Mesenchymal stem cell (in vitro differentiated cells and primary cell): ENCODE results near the gene SGTA.
"Not testable (repeated sequence)": the region's sequence is repeated elsewhere in the genome, so short reads cannot be mapped to it uniquely, and the experiment has no call there.

Source experiments
- DNase-seq: peaks from one replicate; pipeline ENCODE4 v3.0.0-alpha.2; 2013
- H2AFZ ChIP-seq: one replicate; pipeline ENCODE4 v1.6.1; 2013; ENCODE audit warnings: low read depth, mild to moderate bottlenecking, control low read depth, inconsistent platforms, low read length, moderate library complexity
- H2AK5ac ChIP-seq: 2 replicates; pipeline ENCODE4 v1.6.1; 2013; ENCODE audit warnings: low read length, moderate library complexity, mild to moderate bottlenecking, inconsistent platforms; ENCODE audit not compliant: severe bottlenecking
- H2BK120ac ChIP-seq: one replicate; pipeline ENCODE4 v1.6.1; 2013; ENCODE audit warnings: low read depth, mild to moderate bottlenecking, inconsistent platforms, low read length, moderate library complexity
- H2BK12ac ChIP-seq, 2 experiments: one replicate each; pipeline ENCODE4 v1.6.1; 2013; ENCODE audit warnings: inconsistent platforms in 2 of 2, low read length in 2 of 2, mild to moderate bottlenecking in 2 of 2, moderate library complexity in 2 of 2, control low read depth in 1 of 2
- H2BK15ac ChIP-seq: one replicate; pipeline ENCODE4 v1.6.1; 2013; ENCODE audit warnings: mild to moderate bottlenecking, low read depth, inconsistent platforms; ENCODE audit not compliant: poor library complexity, severe bottlenecking
- H2BK5ac ChIP-seq: 2 replicates; pipeline ENCODE4 v1.6.1; 2013; ENCODE audit warnings: low read depth, mild to moderate bottlenecking, low read length, control low read depth, inconsistent platforms; ENCODE audit not compliant: poor library complexity, severe bottlenecking
- H3K14ac ChIP-seq, 2 experiments: one replicate each; pipeline ENCODE4 v1.6.1; 2013; ENCODE audit warnings: inconsistent platforms in 2 of 2, low read length in 2 of 2, control low read depth in 1 of 2, mild to moderate bottlenecking in 1 of 2, moderate library complexity in 1 of 2
- H3K18ac ChIP-seq, 2 experiments: one replicate each; pipeline ENCODE4 v1.6.1; 2013; ENCODE audit warnings: inconsistent platforms in 2 of 2, low read length in 2 of 2, control low read depth in 1 of 2, low read depth in 1 of 2, mild to moderate bottlenecking in 1 of 2
- H3K23ac ChIP-seq, 2 experiments: one replicate each; pipeline ENCODE4 v1.6.1; 2013; ENCODE audit warnings: inconsistent platforms in 2 of 2, low read length in 2 of 2, mild to moderate bottlenecking in 2 of 2, moderate library complexity in 2 of 2, control low read depth in 1 of 2
- H3K27ac ChIP-seq: 2 replicates; pipeline ENCODE4 v1.5.1; 2013; ENCODE audit warnings: mild to moderate bottlenecking, moderate library complexity, low read length, control low read depth, inconsistent platforms; ENCODE audit not compliant: poor library complexity, severe bottlenecking
- H3K27me3 ChIP-seq, 2 experiments: 2 replicates each; pipeline versions ENCODE4 v1.6.1 to v1.7.0; 2013; ENCODE audit warnings: low read length in 2 of 2, mild to moderate bottlenecking in 2 of 2, moderate library complexity in 2 of 2, control low read depth in 1 of 2, inconsistent platforms in 1 of 2; ENCODE audit not compliant: control insufficient read depth in 1 of 2, insufficient read depth in 1 of 2
- H3K36me3 ChIP-seq, 2 experiments: 2 replicates each; pipeline versions ENCODE4 v1.6.1 to v1.7.0; 2013; ENCODE audit warnings: low read length in 2 of 2, control low read depth in 1 of 2, inconsistent platforms in 1 of 2, low read depth in 1 of 2, mild to moderate bottlenecking in 1 of 2; ENCODE audit not compliant: insufficient read depth in 2 of 2, control insufficient read depth in 1 of 2
- H3K4ac ChIP-seq, 2 experiments: one replicate each; pipeline ENCODE4 v1.6.1; 2013; ENCODE audit warnings: inconsistent platforms in 2 of 2, low read length in 2 of 2, mild to moderate bottlenecking in 2 of 2, moderate library complexity in 2 of 2, control low read depth in 1 of 2, low read depth in 1 of 2
- H3K4me1 ChIP-seq: 2 replicates; pipeline ENCODE4 v1.6.1; 2013; ENCODE audit warnings: low read depth, low read length, control low read depth; ENCODE audit not compliant: control insufficient read depth, insufficient read depth
- H3K4me2 ChIP-seq: 2 replicates; pipeline ENCODE4 v1.6.1; 2013; ENCODE audit warnings: low read length, mild to moderate bottlenecking, inconsistent platforms; ENCODE audit not compliant: poor library complexity, severe bottlenecking
- H3K4me3 ChIP-seq, 2 experiments: 2 replicates each; pipeline versions ENCODE4 v1.5.1 to v1.7.0; 2013; ENCODE audit warnings: low read length in 2 of 2, mild to moderate bottlenecking in 2 of 2, control low read depth in 1 of 2, low read depth in 1 of 2; ENCODE audit not compliant: insufficient read depth in 1 of 2
- H3K79me1 ChIP-seq: replicated peaks from 2 replicates; pipeline ENCODE4 v1.6.1; 2013; ENCODE audit warnings: mild to moderate bottlenecking, control low read depth, low read length, inconsistent platforms; ENCODE audit not compliant: poor library complexity, severe bottlenecking
- H3K9ac ChIP-seq: 2 replicates; pipeline ENCODE4 v1.7.0; 2013; ENCODE audit warnings: mild to moderate bottlenecking, low read length, moderate library complexity
- H3K9me3 ChIP-seq: 2 replicates; pipeline ENCODE4 v1.7.0; 2013; ENCODE audit warnings: mild to moderate bottlenecking, low read length; ENCODE audit not compliant: control insufficient read depth
- H4K8ac ChIP-seq: one replicate; pipeline ENCODE4 v1.6.1; 2013; ENCODE audit warnings: inconsistent platforms, mild to moderate bottlenecking, low read length, moderate library complexity
- H4K91ac ChIP-seq: one replicate; pipeline ENCODE4 v1.6.1; 2013; ENCODE audit warnings: mild to moderate bottlenecking, low read length, inconsistent platforms
- WGBS: methylation state at CpG from one replicate; pipeline ENCODE4 v1.1.7; 2013; ENCODE audit warnings: mixed read lengths; 5-methylcytosine and 5-hydroxymethylcytosine counted together

The SGTA gene

DNA sequence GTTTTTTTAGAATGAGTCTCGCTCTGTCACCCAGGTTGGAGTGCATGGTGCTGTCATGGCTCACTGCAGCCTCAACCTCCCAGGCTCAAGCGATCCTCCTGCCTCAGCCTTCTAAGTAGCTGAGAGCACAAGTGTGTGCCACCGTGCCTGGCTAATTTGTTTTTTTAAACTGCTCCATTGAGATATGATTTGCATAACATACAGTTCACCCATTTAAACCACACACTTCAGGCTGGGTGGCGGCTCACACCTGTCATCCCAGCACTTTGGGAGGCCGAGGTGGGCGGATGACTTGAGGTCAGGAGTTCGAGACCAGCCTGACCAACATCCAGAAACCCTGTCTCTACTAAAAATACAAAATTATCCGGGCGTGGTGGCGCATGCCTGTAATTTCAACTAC lies 9.6 kb upstream of the SGTA start:
- peaks cover 52 to 86% of the 10 kb centered on the region in 2 experiments for H3K36me3 ChIP-seq
- H3K9me3 ChIP-seq, H2BK120ac ChIP-seq, H3K14ac ChIP-seq, H4K8ac ChIP-seq, H4K91ac ChIP-seq, H3K9ac ChIP-seq, H3K4me2 ChIP-seq, H3K4me1 ChIP-seq, H3K18ac ChIP-seq, H3K27me3 ChIP-seq, DNase-seq, H2BK5ac ChIP-seq, H2BK15ac ChIP-seq, H2BK12ac ChIP-seq, H2AFZ ChIP-seq, H2AK5ac ChIP-seq, H3K27ac ChIP-seq, H3K4ac ChIP-seq, H3K23ac ChIP-seq, H3K4me3 ChIP-seq: not testable (repeated sequence)
- 98% methylated on average over 10 of the region's 10 CpGs for WGBS
- H3K79me1 ChIP-seq, result peaks cover 59% of the 10 kb centered on the region

DNA sequence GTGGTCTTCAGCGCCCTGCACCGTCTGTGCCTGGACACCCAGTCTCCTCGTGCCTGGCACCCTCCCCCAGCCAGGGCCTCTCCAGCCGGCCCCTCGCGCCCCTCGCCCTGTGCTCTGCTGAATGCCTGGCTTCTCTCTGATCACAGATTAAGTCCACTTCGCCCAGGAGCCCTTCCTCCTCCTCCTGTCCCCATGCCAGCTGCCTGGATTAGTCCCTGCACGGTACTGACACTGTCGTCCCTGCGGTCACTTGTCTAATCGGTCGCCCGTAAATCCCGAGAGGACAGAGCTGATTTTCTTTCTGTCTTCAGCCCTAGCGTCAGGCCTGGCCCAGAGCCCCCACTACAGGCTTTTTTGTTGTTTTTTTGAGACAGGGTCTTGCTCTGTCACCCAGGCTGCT lies 8.8 kb upstream of the SGTA start:
- 94% methylated on average over 16 of the region's 16 CpGs for WGBS
- Histone ChIP-seq H2BK15ac (no peak overlapping the region), H3K4ac (no peak overlapping the region), H3K4me1 (peaks cover 5% of the 10 kb centered on the region), H3K4me2 (no peak overlapping the region), H2AK5ac (no peak overlapping the region), H4K8ac (no peak overlapping the region), H2AFZ (no peak overlapping the region), H3K27ac (no peak overlapping the region), H3K27me3 (no peaks in the 10 kb centered on the region), H3K18ac (no peak overlapping the region), H2BK5ac (no peak overlapping the region), H4K91ac (no peak overlapping the region), H3K14ac (no peak overlapping the region), H3K4me3 (no peak overlapping the region), H3K9me3 (no peaks in the 10 kb centered on the region), H3K9ac (no peak overlapping the region), H2BK120ac (no peak overlapping the region), H3K23ac (no peak overlapping the region), H3K36me3 (peaks cover 45 to 81% of the 10 kb centered on the region in 2 experiments), H2BK12ac (no peak overlapping the region), H3K79me1 (peaks cover 57% of the 10 kb centered on the region)
- DNase-seq, result no peak

DNA sequence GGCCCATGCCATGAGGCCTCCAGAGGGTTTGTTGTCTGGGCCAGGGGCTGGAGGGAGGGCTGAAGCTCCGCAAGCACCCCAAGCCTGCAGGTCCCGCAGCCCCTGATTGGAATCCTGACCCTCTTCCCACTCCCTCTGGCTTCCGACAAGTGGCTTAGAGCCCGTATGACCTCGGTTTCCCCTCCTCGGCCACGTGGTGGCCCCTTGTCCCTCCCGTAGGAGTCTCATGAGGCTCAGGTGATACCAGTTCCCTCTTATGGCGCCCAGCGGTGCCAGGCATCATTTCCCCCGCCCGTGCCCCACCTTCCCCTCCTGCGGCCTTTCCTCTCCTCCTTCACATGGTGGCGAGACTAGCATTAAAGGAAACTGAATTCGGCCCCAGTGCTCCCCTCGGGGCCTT lies 8.4 kb upstream of the SGTA start:
- no peak overlapping the region for H3K18ac ChIP-seq
- peaks cover 6% of the 10 kb centered on the region for H3K4me1 ChIP-seq
- H3K14ac ChIP-seq, result no peak overlapping the region
- H3K79me1 ChIP-seq, result peaks cover 54% of the 10 kb centered on the region
- H2AFZ ChIP-seq, result no peak overlapping the region
- H3K4ac ChIP-seq, result no peak overlapping the region
- H2BK120ac ChIP-seq, result no peak overlapping the region
- H2BK5ac ChIP-seq, result no peak overlapping the region
- no peak overlapping the region for H2AK5ac ChIP-seq
- H3K36me3 ChIP-seq, result peaks cover 42 to 77% of the 10 kb centered on the region in 2 experiments
- H4K8ac ChIP-seq, result no peak overlapping the region
- H3K27ac ChIP-seq, result no peak overlapping the region
- H3K27me3 ChIP-seq, result no peaks in the 10 kb centered on the region
- 95% methylated on average over 16 of the region's 16 CpGs for WGBS
- H3K9ac ChIP-seq, result no peak overlapping the region
- H3K9me3 ChIP-seq, result no peaks in the 10 kb centered on the region
- H2BK12ac ChIP-seq, result no peak overlapping the region
- no peak overlapping the region for H3K23ac ChIP-seq
- no peak overlapping the region for H3K4me3 ChIP-seq
- H3K4me2 ChIP-seq, result no peak overlapping the region
- H2BK15ac ChIP-seq, result no peak overlapping the region
- H4K91ac ChIP-seq, result no peak overlapping the region
- no peak for DNase-seq

DNA sequence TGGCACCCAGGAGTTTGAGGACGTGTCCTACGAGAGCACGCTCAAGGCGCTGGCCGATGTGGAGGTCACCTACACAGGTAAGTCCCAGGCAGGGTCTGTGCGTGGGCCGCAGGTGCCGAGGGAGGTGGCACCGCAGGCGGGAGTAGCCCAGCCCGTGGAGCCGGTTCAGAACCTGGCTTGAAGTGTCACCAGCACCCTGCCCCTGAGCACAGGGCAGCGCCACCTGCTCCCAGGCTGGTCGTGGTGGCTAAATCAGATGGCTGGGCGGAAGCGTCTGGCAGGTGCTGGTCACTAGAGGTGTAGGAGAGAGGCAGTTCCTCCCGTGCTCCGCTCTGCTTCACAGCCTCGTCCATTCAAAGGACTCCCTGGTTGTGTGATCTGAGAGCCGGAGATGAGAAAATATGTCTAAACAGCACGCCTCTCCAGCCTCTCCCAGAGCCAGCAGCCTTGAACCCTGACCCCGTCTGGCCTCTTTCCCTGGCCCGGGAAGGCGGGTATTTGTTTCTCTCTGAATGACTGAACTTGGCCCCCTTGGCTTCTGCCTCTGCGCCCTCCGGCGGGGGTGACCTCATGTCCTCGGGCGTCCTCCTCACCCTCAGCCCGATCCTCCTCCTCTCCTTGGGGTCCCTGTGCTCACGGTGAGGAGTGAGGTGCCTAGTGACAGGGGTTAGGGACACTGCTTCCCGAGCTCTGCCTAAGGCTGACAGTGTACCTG lies 7.6 kb upstream of the SGTA start:
- DNase-seq, result no peak
- Histone ChIP-seq H3K4me2 (no peak overlapping the region), H2BK12ac (no peak overlapping the region), H3K27me3 (no peaks in the 10 kb centered on the region), H4K91ac (peak overlapping the region; percentile 56), H3K9ac (no peak overlapping the region), H3K4me3 (no peak overlapping the region), H3K4ac (no peak overlapping the region), H3K36me3 (peaks cover 37 to 69% of the 10 kb centered on the region in 2 experiments), H2BK5ac (no peak overlapping the region), H3K4me1 (peaks cover 12% of the 10 kb centered on the region), H4K8ac (no peak overlapping the region), H3K79me1 (peaks cover 48% of the 10 kb centered on the region), H2BK120ac (no peak overlapping the region), H2AFZ (no peak overlapping the region), H3K14ac (no peak overlapping the region), H3K27ac (no peak overlapping the region), H2AK5ac (no peak overlapping the region), H3K9me3 (no peaks in the 10 kb centered on the region), H3K18ac (no peak overlapping the region), H2BK15ac (no peak overlapping the region), H3K23ac (no peak overlapping the region)
- over 99% methylated on average over 29 of the region's 32 CpGs for WGBS
